H9 (cell line): ENCODE measurements around the gene SLC2A8. TPM values are rescaled to one million over a fixed set of nuclear protein-coding genes. Genes with fewer than 3 reads are reported as not detected.

Experiments
- DNase-seq: peaks from one replicate; pipeline ENCODE4 v3.0.0-alpha.2; 2017
- H2AFZ ChIP-seq: one replicate; pipeline ENCODE4 v1.6.1; 2013; ENCODE audit warnings: mild to moderate bottlenecking, low read length, control low read depth, moderate library complexity
- H2AK5ac ChIP-seq: 2 replicates; pipeline ENCODE4 v1.6.1; 2013; ENCODE audit warnings: low read length, control low read depth, mixed read lengths; ENCODE audit not compliant: insufficient read length
- H2BK120ac ChIP-seq: one replicate; pipeline ENCODE4 v1.6.1; 2013; ENCODE audit warnings: low read depth, mild to moderate bottlenecking, low read length, control low read depth, inconsistent platforms; ENCODE audit not compliant: poor library complexity, severe bottlenecking
- H2BK12ac ChIP-seq: 2 replicates; pipeline ENCODE4 v1.6.1; 2013; ENCODE audit warnings: low read length, control low read depth, mixed read lengths, low read depth; ENCODE audit not compliant: insufficient read length
- H2BK15ac ChIP-seq: 2 replicates; pipeline ENCODE4 v1.6.1; 2013; ENCODE audit warnings: low read depth, low read length, control low read depth
- H2BK20ac ChIP-seq: one replicate; pipeline ENCODE4 v1.6.1; 2013; ENCODE audit warnings: low read depth, mild to moderate bottlenecking, low read length, control low read depth, inconsistent platforms; ENCODE audit not compliant: poor library complexity, severe bottlenecking
- H2BK5ac ChIP-seq: 2 replicates; pipeline ENCODE4 v1.6.1; 2013; ENCODE audit warnings: low read length, control low read depth, mixed read lengths; ENCODE audit not compliant: insufficient read length
- H3K14ac ChIP-seq: 2 replicates; pipeline ENCODE4 v1.6.1; 2013; ENCODE audit warnings: low read length, control low read depth; ENCODE audit not compliant: insufficient read depth
- H3K18ac ChIP-seq: 2 replicates; pipeline ENCODE4 v1.6.1; 2013; ENCODE audit warnings: low read depth, mild to moderate bottlenecking, mixed read lengths, low read length, control low read depth; ENCODE audit not compliant: insufficient read length
- H3K23ac ChIP-seq: 2 replicates; pipeline ENCODE4 v1.6.1; 2013; ENCODE audit warnings: low read length, control low read depth, mixed read lengths, low read depth; ENCODE audit not compliant: insufficient read length
- H3K23me2 ChIP-seq: 2 replicates; pipeline ENCODE4 v1.6.1; 2013; ENCODE audit warnings: low read depth, mild to moderate bottlenecking, mixed read lengths, low read length, control low read depth; ENCODE audit not compliant: insufficient read length, poor library complexity, severe bottlenecking
- H3K27ac ChIP-seq: 2 replicates; pipeline ENCODE4 v1.5.1; 2013; ENCODE audit warnings: low read length, control low read depth, mixed read lengths, low read depth; ENCODE audit not compliant: insufficient read length
- H3K27me3 ChIP-seq: 2 replicates; pipeline ENCODE4 v1.6.1; 2013; ENCODE audit warnings: low read length, control low read depth, inconsistent platforms; ENCODE audit not compliant: insufficient read depth
- H3K4ac ChIP-seq: 2 replicates; pipeline ENCODE4 v1.6.1; 2013; ENCODE audit warnings: low read depth, mild to moderate bottlenecking, control low read depth, inconsistent platforms, low read length, moderate library complexity
- H3K4me1 ChIP-seq: 2 replicates; pipeline ENCODE4 v1.6.1; 2013; ENCODE audit warnings: low read length, control low read depth, inconsistent platforms; ENCODE audit not compliant: insufficient read depth
- H3K4me2 ChIP-seq: 2 replicates; pipeline ENCODE4 v1.6.1; 2013; ENCODE audit warnings: low read length, control low read depth, mixed read lengths; ENCODE audit not compliant: insufficient read length, insufficient read depth
- H3K56ac ChIP-seq: 2 replicates; pipeline ENCODE4 v1.6.1; 2013; ENCODE audit warnings: low read depth, mild to moderate bottlenecking, mixed read lengths, low read length, control low read depth; ENCODE audit not compliant: insufficient read length
- H3K79me1 ChIP-seq: 2 replicates; pipeline ENCODE4 v1.6.1; 2013; ENCODE audit warnings: low read depth, mild to moderate bottlenecking, moderate library complexity, low read length, control low read depth, inconsistent platforms; ENCODE audit not compliant: insufficient read depth, poor library complexity, severe bottlenecking
- H3K79me2 ChIP-seq: 2 replicates; pipeline ENCODE4 v1.6.1; 2013; ENCODE audit warnings: low read length, control low read depth, inconsistent platforms; ENCODE audit not compliant: insufficient read depth
- H3K9ac ChIP-seq: 2 replicates; pipeline ENCODE4 v1.6.1; 2013; ENCODE audit warnings: low read length, control low read depth, mixed read lengths; ENCODE audit not compliant: insufficient read length; ENCODE audit errors: extremely low read depth
- H3K9me3 ChIP-seq: one replicate; pipeline ENCODE4 v1.6.1; 2013; ENCODE audit warnings: low read depth, low read length, inconsistent platforms; ENCODE audit not compliant: control insufficient read depth
- H3T11ph ChIP-seq: one replicate; pipeline ENCODE4 v1.6.1; 2013; ENCODE audit warnings: mild to moderate bottlenecking, low read length, control low read depth, inconsistent platforms
- H4K20me1 ChIP-seq: one replicate; pipeline ENCODE4 v1.6.1; 2013; ENCODE audit not compliant: control insufficient read depth, insufficient read length, insufficient read depth
- H4K5ac ChIP-seq: 2 replicates; pipeline ENCODE4 v1.6.1; 2013; ENCODE audit warnings: low read depth, mild to moderate bottlenecking, mixed read lengths, low read length, control low read depth; ENCODE audit not compliant: insufficient read length
- H4K8ac ChIP-seq: replicated peaks from 2 replicates; pipeline ENCODE4 v1.6.1; 2013; ENCODE audit warnings: low read length, control low read depth, mixed read lengths, low read depth; ENCODE audit not compliant: insufficient read length
- H4K91ac ChIP-seq: 2 replicates; pipeline ENCODE4 v1.6.1; 2013; ENCODE audit warnings: low read depth, mild to moderate bottlenecking, moderate library complexity, mixed read lengths, low read length, control low read depth; ENCODE audit not compliant: insufficient read length
- H3K27ac Mint-ChIP-seq, 3 experiments: 2 replicates in 2 of 3; 3 replicates in 1 of 3; pipeline ENCODE4 v1.8.0; 2020 to 2021; ENCODE audit warnings: mixed read lengths in 3 of 3, mild to moderate bottlenecking in 1 of 3, moderate library complexity in 1 of 3
- H3K27me3 Mint-ChIP-seq: 2 replicates; pipeline ENCODE4 v1.8.0; 2021; ENCODE audit warnings: low read depth, mild to moderate bottlenecking, moderate library complexity, mixed read lengths
- H3K36me3 Mint-ChIP-seq, 3 experiments: 2 replicates in 2 of 3; 3 replicates in 1 of 3; pipeline ENCODE4 v1.8.0; 2020 to 2021; ENCODE audit warnings: low read depth in 3 of 3, mixed read lengths in 3 of 3; ENCODE audit not compliant: insufficient read depth in 1 of 3
- H3K4me1 Mint-ChIP-seq, 2 experiments: 2 replicates each; pipeline ENCODE4 v1.8.0; 2020; ENCODE audit warnings: mixed read lengths in 2 of 2
- H3K4me3 Mint-ChIP-seq, 2 experiments: 2 replicates in 1 of 2; 3 replicates in 1 of 2; pipeline ENCODE4 v1.8.0; 2020 to 2021; ENCODE audit warnings: mild to moderate bottlenecking in 2 of 2, mixed read lengths in 2 of 2, moderate library complexity in 1 of 2
- H3K9me3 Mint-ChIP-seq, 2 experiments: 2 replicates in 1 of 2; 3 replicates in 1 of 2; pipeline ENCODE4 v1.8.0; 2020; ENCODE audit warnings: mild to moderate bottlenecking in 2 of 2, mixed read lengths in 2 of 2, moderate library complexity in 1 of 2
- WGBS: extraction: QIAGEN DNeasy Blood & Tissue Kit; methylation state at CpG from one replicate; pipeline ENCODE4 v1.1.7; 2013; ENCODE audit warnings: missing lambda C conversion rate, low lambda C conversion rate, mixed read lengths; ENCODE audit not compliant: insufficient read length; ENCODE audit errors: extremely low coverage; 5-methylcytosine and 5-hydroxymethylcytosine counted together
- total RNA-seq: library from RNA; stranded (reverse); gene quantifications from 2 replicates; pipeline ENCODE4 v1.2.1, GENCODE V29; 2021
- TF ChIP-seq, protein P1 (sequence below): fragments of 200-600 bp; sonication (generic); conservative IDR thresholded peaks from 3 replicates; pipeline ENCODE4 v1.8.0; 2021; ENCODE audit warnings: antibody characterized with exemption, mild to moderate bottlenecking

SLC2A8 gene
- total RNA-seq, 1 experiment from 2014 or later = 38.3 TPM

DNA sequence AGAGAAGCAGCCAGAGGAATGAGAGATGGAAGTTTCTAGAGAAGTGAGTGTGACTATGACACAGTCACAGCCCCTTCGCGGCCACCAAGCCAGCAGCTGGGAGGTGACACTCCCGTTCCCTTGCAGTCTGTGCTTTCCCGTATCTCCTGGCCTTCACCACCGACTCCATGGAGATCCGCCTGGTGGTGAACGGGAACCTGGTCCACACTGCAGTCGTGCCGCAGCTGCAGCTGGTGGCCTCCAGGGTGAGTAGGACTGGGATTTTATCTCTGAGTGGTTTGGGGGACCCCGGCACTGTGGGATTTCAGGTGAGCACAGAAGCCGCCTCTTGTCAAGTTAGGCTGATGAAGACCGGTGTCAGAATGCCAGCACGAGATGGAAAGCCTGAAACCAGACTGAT is 12.1 kb upstream of the SLC2A8 start:
- H3K4me1 ChIP-seq = no peaks in the 10 kb centered on the region; the same call in 1 of the 2 replicates
- H2BK120ac ChIP-seq = no peak overlapping the region
- peak overlapping the region in 1 of 3 experiments; percentile 81; a peak in 1 of 7 replicates for H3K27ac Mint-ChIP-seq
- no peak overlapping the region for H3K4me2 ChIP-seq
- no peaks in the 10 kb centered on the region for H3K79me1 ChIP-seq
- H2BK12ac ChIP-seq = no peak overlapping the region
- H3K27me3 Mint-ChIP-seq = peaks cover 15% of the 10 kb centered on the region; the same call in 1 of the 2 replicates
- no peak overlapping the region for H3K4ac ChIP-seq
- H2BK5ac ChIP-seq = no peak overlapping the region
- H3K23ac ChIP-seq = no peak overlapping the region
- peaks cover 0 to 6% of the 10 kb centered on the region in 2 experiments; a peak in 1 of 5 replicates for H3K9me3 Mint-ChIP-seq
- no peak overlapping the region for H3K4me3 Mint-ChIP-seq
- peaks cover 10 to 16% of the 10 kb centered on the region in 2 experiments for H3K4me1 Mint-ChIP-seq
- no peak overlapping the region for H3K56ac ChIP-seq
- H3K23me2 ChIP-seq = no peaks in the 10 kb centered on the region
- no peak overlapping the region for H4K8ac ChIP-seq
- H4K5ac ChIP-seq = no peak overlapping the region
- no peak overlapping the region for H3K14ac ChIP-seq
- H4K91ac ChIP-seq = no peak overlapping the region
- no peak overlapping the region for H3K9ac ChIP-seq
- 0 out of 2 replicates have a peak, but pooled peaks cover 2% of the 10 kb centered on the region for H3K27me3 ChIP-seq
- DNase-seq = no peak
- no peaks in the 10 kb centered on the region for H3K9me3 ChIP-seq
- H3K27ac ChIP-seq = no peak overlapping the region
- TF ChIP-seq, protein P1, sequence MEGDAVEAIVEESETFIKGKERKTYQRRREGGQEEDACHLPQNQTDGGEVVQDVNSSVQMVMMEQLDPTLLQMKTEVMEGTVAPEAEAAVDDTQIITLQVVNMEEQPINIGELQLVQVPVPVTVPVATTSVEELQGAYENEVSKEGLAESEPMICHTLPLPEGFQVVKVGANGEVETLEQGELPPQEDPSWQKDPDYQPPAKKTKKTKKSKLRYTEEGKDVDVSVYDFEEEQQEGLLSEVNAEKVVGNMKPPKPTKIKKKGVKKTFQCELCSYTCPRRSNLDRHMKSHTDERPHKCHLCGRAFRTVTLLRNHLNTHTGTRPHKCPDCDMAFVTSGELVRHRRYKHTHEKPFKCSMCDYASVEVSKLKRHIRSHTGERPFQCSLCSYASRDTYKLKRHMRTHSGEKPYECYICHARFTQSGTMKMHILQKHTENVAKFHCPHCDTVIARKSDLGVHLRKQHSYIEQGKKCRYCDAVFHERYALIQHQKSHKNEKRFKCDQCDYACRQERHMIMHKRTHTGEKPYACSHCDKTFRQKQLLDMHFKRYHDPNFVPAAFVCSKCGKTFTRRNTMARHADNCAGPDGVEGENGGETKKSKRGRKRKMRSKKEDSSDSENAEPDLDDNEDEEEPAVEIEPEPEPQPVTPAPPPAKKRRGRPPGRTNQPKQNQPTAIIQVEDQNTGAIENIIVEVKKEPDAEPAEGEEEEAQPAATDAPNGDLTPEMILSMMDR = peak; percentile 47
- H3K18ac ChIP-seq = no peak overlapping the region
- H2BK20ac ChIP-seq = no peak overlapping the region
- no peak overlapping the region for H3T11ph ChIP-seq
- no peak overlapping the region for H2BK15ac ChIP-seq
- no peak overlapping the region for H2AK5ac ChIP-seq
- no peaks in the 10 kb centered on the region for H4K20me1 ChIP-seq
- no peak overlapping the region for H2AFZ ChIP-seq
- H3K79me2 ChIP-seq = no peaks in the 10 kb centered on the region
- H3K36me3 Mint-ChIP-seq = no peaks in the 10 kb centered on the region; a peak in 1 of 7 replicates
- WGBS = no CpG with 5 or more reads among the region's 13 CpGs
